Neural cell (in vitro differentiated cells): Measurements from ENCODE around the gene NPFF. TPM values are rescaled to one million over a fixed set of nuclear protein-coding genes. Genes with fewer than 3 reads are reported as not detected.

Experiments
- H2AFZ ChIP-seq: fragments of 200-600, 300-800 bp; sonication (generic), shearing (Covaris generic); 2 replicates; pipeline ENCODE4 v1.6.0; 2014; ENCODE audit warnings: low read depth, mild to moderate bottlenecking, antibody characterized with exemption, low read length, moderate library complexity
- H3F3A ChIP-seq: fragments of 200-600 bp; shearing (Covaris generic); 2 replicates; pipeline ENCODE4 v1.6.1; 2016; ENCODE audit warnings: mild to moderate bottlenecking, moderate library complexity, mixed read lengths, antibody characterized with exemption, low read length; ENCODE audit not compliant: insufficient read depth, poor library complexity, severe bottlenecking
- H3K27ac ChIP-seq: fragments of 200-600, 300-800 bp; sonication (generic), shearing (Covaris generic); 2 replicates; pipeline ENCODE4 v1.5.1; 2014; ENCODE audit warnings: mild to moderate bottlenecking, low read length, moderate library complexity
- H3K27me3 ChIP-seq: fragments of 300-800, 200-600 bp; sonication (generic), shearing (Covaris generic); 2 replicates; pipeline ENCODE4 v1.6.0; 2014; ENCODE audit warnings: mild to moderate bottlenecking, low read depth, low read length, moderate library complexity; ENCODE audit not compliant: insufficient read depth
- H3K36me3 ChIP-seq: fragments of 300-800, 200-600 bp; sonication (generic), shearing (Covaris generic); 2 replicates; pipeline ENCODE4 v1.5.1; 2014; ENCODE audit warnings: mild to moderate bottlenecking, antibody characterized with exemption, low read length, moderate library complexity; ENCODE audit not compliant: insufficient read depth
- H3K4me2 ChIP-seq: fragments of 300-800, 200-600 bp; sonication (generic), shearing (Covaris generic); 2 replicates; pipeline ENCODE4 v1.6.0; 2014; ENCODE audit warnings: mild to moderate bottlenecking, low read length
- H3K4me3 ChIP-seq: fragments of 300-800, 200-600 bp; sonication (generic), shearing (Covaris generic); 2 replicates; pipeline ENCODE4 v1.5.1; 2014; ENCODE audit warnings: mild to moderate bottlenecking, low read length, moderate library complexity
- H3K79me2 ChIP-seq: fragments of 200-600 bp; shearing (Covaris generic); replicated peaks from 2 replicates; pipeline ENCODE4 v1.6.0; 2014; ENCODE audit warnings: mild to moderate bottlenecking, low read length, moderate library complexity; ENCODE audit not compliant: insufficient read depth
- H3K9ac ChIP-seq: fragments of 300-800, 200-600 bp; sonication (generic), shearing (Covaris generic); 2 replicates; pipeline ENCODE4 v1.6.1; 2016; ENCODE audit warnings: mild to moderate bottlenecking, low read length, mixed read lengths
- H3K9me2 ChIP-seq: fragments of 200-600 bp; shearing (Covaris generic); 2 replicates; pipeline ENCODE4 v1.6.1; 2016; ENCODE audit warnings: mild to moderate bottlenecking, low read length, mixed read lengths; ENCODE audit not compliant: insufficient read depth
- H3K9me3 ChIP-seq: fragments of 200-600, 300-800 bp; sonication (generic), shearing (Covaris generic); 2 replicates; pipeline ENCODE4 v1.6.1; 2016; ENCODE audit warnings: mild to moderate bottlenecking, mixed run types, low read length, moderate library complexity, mixed read lengths
- H4K20me1 ChIP-seq: fragments of 200-600 bp; shearing (Covaris generic); 2 replicates; pipeline ENCODE4 v1.6.1; 2016; ENCODE audit warnings: mild to moderate bottlenecking, mixed run types; ENCODE audit not compliant: insufficient read depth
- EP300 ChIP-seq: fragments of 450-650 bp; conservative IDR thresholded peaks from 2 replicates; pipeline ENCODE4 v1.6.1; 2014; ENCODE audit warnings: antibody characterized with exemption, mild to moderate bottlenecking, moderate library complexity; ENCODE audit not compliant: poor library complexity, severe bottlenecking
- MXI1 ChIP-seq: fragments of 450-650 bp; conservative IDR thresholded peaks from 2 replicates; pipeline ENCODE4 v1.6.1; 2014; ENCODE audit warnings: antibody characterized with exemption, mild to moderate bottlenecking; ENCODE audit not compliant: poor library complexity, severe bottlenecking
- RAD21 ChIP-seq: fragments of 450-650 bp; conservative IDR thresholded peaks from 2 replicates; pipeline ENCODE4 v1.6.1; 2014; ENCODE audit warnings: antibody characterized with exemption, mild to moderate bottlenecking, moderate library complexity
- SMC3 ChIP-seq: fragments of 450-650 bp; conservative IDR thresholded peaks from 2 replicates; pipeline ENCODE4 v1.6.1; 2014; ENCODE audit warnings: antibody characterized with exemption, mild to moderate bottlenecking, moderate library complexity; ENCODE audit not compliant: poor library complexity
- TAF1 ChIP-seq: IDR thresholded peaks from 2 replicates; pipeline ENCODE4 v1.6.1; 2012; ENCODE audit warnings: low read depth
- polyA minus RNA-seq: library from RNA; depleted of rRNA, polyadenylated mRNA; stranded (reverse); fragments of >200 nt; gene quantifications from 2 replicates; pipeline ENCODE4 v1.2.3, GENCODE V29; 2014
- polyA plus RNA-seq: library from polyadenylated mRNA; depleted of rRNA; stranded (reverse); fragments of >200 nt; gene quantifications from 2 replicates; pipeline ENCODE4 v1.2.3, GENCODE V29; 2014
- TF ChIP-seq, protein P1 (sequence below): fragments of 450-650 bp; IDR thresholded peaks from 2 replicates; pipeline ENCODE4 v1.5.1; 2014; ENCODE audit warnings: antibody characterized with exemption, mild to moderate bottlenecking, moderate library complexity; ENCODE audit not compliant: poor library complexity, severe bottlenecking
- TF ChIP-seq, protein P2 (sequence below): IDR thresholded peaks from 2 replicates; pipeline ENCODE4 v1.6.1; 2012; ENCODE audit warnings: borderline replicate concordance

The NPFF gene, protein sequence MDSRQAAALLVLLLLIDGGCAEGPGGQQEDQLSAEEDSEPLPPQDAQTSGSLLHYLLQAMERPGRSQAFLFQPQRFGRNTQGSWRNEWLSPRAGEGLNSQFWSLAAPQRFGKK
- not detected in 2 replicates for polyA plus RNA-seq
- polyA minus RNA-seq: not detected in 2 replicates

DNA sequence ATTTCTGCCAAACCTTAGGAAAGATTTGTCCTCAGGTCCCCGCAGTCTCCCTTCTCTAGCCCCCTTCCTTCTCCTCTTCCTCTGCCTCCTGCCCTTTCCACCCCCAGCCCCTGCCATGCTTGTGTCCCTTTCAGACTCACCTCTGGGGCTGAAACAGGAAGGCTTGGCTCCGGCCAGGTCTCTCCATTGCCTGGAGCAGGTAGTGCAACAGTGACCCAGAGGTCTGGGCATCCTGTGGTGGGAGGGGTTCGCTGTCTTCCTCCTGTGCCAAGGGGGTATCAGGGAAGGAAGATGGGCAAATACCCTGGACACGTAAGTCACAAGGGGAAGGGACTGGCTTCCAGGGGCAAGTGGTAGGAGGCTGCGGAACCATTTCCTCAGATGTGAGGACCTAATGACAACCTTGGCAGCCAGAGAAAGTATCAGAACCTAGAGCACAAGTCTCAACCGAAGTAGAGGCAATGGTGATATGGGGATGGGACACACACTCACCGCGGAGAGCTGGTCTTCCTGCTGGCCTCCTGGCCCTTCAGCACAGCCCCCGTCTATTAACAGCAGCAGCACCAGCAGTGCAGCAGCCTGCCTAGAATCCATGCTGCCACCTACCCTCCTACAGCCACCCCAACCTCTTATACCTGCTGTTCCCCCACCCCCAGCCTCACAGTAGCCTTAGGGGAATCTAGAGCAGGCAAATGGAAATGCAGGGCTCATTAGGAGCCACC is at the start of gene NPFF:
NPFF (minus strand) TSS at position 604 of the 722 bp plus-strand sequence; CDS start at position 594, 10 bp downstream.
- no peaks in the 10 kb centered on the region for H3K36me3 ChIP-seq
- H3K4me2 ChIP-seq: no peak within 1 kb of the TSS
- no peaks in the 10 kb centered on the region for H3F3A ChIP-seq
- H3K9ac ChIP-seq: no peak within 1 kb of the TSS
- no peaks in the 10 kb centered on the region for H3K9me3 ChIP-seq
- no peak within 1 kb of the TSS for H3K4me3 ChIP-seq
- H4K20me1 ChIP-seq: no peaks in the 10 kb centered on the region
- H2AFZ ChIP-seq: no peak within 1 kb of the TSS
- H3K27ac ChIP-seq: no peak within 1 kb of the TSS
- no peaks in the 10 kb centered on the region for H3K9me2 ChIP-seq
- H3K27me3 ChIP-seq: no peaks in the 10 kb centered on the region
- peaks cover 7% of the 10 kb centered on the region for H3K79me2 ChIP-seq
- TF ChIP-seq, protein P1, sequence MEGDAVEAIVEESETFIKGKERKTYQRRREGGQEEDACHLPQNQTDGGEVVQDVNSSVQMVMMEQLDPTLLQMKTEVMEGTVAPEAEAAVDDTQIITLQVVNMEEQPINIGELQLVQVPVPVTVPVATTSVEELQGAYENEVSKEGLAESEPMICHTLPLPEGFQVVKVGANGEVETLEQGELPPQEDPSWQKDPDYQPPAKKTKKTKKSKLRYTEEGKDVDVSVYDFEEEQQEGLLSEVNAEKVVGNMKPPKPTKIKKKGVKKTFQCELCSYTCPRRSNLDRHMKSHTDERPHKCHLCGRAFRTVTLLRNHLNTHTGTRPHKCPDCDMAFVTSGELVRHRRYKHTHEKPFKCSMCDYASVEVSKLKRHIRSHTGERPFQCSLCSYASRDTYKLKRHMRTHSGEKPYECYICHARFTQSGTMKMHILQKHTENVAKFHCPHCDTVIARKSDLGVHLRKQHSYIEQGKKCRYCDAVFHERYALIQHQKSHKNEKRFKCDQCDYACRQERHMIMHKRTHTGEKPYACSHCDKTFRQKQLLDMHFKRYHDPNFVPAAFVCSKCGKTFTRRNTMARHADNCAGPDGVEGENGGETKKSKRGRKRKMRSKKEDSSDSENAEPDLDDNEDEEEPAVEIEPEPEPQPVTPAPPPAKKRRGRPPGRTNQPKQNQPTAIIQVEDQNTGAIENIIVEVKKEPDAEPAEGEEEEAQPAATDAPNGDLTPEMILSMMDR: no peak
- no peak for TF ChIP-seq MXI1
- TF ChIP-seq, protein P2, sequence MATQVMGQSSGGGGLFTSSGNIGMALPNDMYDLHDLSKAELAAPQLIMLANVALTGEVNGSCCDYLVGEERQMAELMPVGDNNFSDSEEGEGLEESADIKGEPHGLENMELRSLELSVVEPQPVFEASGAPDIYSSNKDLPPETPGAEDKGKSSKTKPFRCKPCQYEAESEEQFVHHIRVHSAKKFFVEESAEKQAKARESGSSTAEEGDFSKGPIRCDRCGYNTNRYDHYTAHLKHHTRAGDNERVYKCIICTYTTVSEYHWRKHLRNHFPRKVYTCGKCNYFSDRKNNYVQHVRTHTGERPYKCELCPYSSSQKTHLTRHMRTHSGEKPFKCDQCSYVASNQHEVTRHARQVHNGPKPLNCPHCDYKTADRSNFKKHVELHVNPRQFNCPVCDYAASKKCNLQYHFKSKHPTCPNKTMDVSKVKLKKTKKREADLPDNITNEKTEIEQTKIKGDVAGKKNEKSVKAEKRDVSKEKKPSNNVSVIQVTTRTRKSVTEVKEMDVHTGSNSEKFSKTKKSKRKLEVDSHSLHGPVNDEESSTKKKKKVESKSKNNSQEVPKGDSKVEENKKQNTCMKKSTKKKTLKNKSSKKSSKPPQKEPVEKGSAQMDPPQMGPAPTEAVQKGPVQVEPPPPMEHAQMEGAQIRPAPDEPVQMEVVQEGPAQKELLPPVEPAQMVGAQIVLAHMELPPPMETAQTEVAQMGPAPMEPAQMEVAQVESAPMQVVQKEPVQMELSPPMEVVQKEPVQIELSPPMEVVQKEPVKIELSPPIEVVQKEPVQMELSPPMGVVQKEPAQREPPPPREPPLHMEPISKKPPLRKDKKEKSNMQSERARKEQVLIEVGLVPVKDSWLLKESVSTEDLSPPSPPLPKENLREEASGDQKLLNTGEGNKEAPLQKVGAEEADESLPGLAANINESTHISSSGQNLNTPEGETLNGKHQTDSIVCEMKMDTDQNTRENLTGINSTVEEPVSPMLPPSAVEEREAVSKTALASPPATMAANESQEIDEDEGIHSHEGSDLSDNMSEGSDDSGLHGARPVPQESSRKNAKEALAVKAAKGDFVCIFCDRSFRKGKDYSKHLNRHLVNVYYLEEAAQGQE: no peak

DNA sequence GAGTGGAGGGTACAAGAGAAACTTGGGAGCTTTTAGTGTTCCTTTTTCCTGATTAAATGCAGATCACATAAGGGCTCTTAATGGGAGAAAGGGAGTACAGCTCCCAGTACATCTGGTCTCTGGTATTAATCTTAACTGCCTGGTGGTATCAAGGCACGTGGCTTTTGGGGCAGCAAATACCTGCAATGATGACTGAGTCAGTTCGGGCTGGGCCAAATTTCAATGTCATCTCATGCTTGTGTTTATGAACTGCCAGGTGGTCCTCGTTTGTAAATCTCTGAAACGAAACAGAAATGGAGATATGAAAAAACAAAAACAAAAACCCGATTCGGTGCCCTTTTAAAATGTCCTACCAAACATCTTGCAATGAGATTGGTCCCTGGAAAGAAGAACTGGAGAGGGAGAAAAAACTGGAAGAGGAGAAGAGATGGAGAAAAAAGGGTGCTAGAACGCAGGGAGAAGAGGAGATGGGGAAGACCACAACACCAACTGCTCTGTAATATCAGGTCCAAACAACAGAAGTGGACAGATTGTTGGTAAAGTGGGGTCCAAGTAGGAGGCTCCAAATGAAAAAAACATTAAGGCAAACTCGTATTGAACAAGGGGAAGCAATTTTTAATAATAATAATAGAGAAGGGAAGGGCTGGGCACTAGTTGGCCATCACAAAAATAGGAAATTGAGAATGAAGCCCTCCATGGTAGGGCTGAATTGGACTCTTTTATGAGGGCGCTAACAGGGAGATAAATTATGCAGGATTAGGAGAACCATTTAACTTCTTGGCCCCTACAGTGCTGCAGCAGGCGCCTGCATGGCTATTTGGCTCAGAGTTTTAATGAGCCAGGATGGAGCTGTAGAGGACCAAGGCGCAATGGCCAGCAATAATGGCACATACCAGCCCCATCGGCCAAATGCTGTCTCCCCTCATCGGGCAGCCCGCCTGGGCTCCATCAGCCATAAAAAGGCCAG is 45.4 kb upstream of the NPFF start:
- no peak overlapping the region for H2AFZ ChIP-seq
- no peak overlapping the region for H3K27ac ChIP-seq
- no peak for TF ChIP-seq TAF1
- no peak for TF ChIP-seq EP300
- TF ChIP-seq RAD21: no peak
- TF ChIP-seq SMC3: no peak
- no peak overlapping the region for H3K9ac ChIP-seq
- H3K4me3 ChIP-seq: no peak overlapping the region
- H3K4me2 ChIP-seq: no peak overlapping the region
- H3K9me2 ChIP-seq: no peaks in the 10 kb centered on the region
- H3K27me3 ChIP-seq: no peaks in the 10 kb centered on the region
- H3F3A ChIP-seq: no peaks in the 10 kb centered on the region
- peaks cover 5% of the 10 kb centered on the region for H3K36me3 ChIP-seq
- no peaks in the 10 kb centered on the region for H3K9me3 ChIP-seq
- H4K20me1 ChIP-seq: no peaks in the 10 kb centered on the region
- no peaks in the 10 kb centered on the region for H3K79me2 ChIP-seq
